NCI-H1092 (cell line): ENCODE measurements around the gene CCDC60.

Experiments
- DNase-seq: peaks from one replicate; lab custom pipeline; 2025; lab: John Stamatoyannopoulos, UW

CCDC60 gene

DNA sequence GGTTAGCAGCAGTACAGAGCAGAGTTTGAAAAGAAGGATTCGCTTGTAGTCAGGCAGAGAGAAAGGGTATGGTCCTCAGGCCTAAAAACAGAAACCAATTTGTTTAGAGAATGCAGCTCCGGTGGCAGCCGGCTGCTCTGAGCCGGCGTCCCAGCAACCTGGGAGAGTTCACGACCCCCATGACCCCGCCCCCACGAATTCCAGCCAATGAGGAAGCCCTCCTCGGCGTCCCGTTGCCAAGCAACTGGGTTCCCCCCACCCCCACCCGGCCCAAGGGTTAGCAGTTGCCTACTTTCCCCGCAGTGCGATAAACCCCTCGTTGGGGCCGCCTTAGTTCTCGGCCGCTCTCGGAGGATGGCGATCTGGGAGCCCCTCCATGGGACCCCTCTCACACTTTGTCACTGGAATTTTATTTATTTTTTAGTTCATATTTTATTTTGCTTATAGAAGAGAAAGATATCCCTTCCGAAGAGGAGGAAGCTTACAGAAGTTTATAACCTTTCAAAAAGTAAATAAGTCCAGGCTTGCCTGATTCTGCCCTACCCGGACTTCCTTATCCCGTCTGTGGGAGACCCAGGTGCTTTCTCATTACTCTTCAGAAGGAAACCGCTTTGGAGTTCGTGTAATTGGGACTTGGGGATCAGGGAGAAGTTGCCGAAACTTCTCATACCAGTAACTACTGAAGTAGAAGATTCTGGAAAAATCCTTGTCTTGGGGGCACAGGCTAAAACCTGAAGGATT lies at the start of gene CCDC60:
CCDC60 (plus strand) TSS at position 300 of the 741 bp plus-strand sequence. CDS start 448 bp downstream, outside the sequence.
- no peak for DNase-seq

- DNase-seq: no peak
These were observed 46.0 kb upstream of the CCDC60 start for GRCh38 chr12:119288576-119288975.

DNA sequence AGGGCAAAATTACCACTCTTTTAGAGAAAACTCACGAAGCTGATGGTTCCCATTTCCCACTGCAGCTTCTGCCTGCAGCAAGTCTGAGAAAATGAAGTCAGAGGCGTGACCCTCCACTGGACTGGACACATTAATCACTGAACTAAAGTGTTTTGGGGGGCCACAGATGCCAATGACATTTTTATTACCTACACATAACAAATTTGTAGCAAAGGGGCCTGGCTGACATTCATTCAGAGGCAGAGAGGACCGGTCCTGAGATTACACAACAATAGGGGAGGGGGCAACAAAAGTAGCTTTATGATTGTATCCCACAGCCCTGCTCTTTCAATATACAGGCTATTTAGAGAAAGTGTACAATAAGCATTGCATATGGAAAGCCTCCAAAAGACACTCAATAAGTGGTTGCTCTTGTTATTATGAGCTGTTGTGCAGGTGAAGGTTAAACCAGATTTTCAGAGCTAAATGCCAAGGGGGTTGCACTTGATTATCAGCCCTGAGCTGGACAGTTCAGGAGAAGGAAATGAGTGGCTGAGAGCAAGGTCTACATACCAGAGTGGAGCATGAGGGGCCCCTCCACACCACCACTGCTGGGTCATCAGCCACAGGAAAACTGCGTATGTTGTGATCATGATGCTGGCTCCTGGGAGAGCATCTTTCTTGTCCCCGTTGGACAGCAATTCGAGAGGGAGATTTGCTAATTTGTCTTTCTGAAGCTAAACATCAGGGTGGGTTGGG lies 41.5 kb upstream of the CCDC60 start:
- no peak for DNase-seq

GRCh38 chr12:119294211-119294610 lies 40.3 kb upstream of the CCDC60 start:
- DNase-seq: no peak

- DNase-seq: no peak
These were observed 38.0 kb upstream of the CCDC60 start for GRCh38 chr12:119296535-119296934.

GRCh38 chr12:119299130-119299529 lies 35.4 kb upstream of the CCDC60 start:
- DNase-seq: no peak

DNA sequence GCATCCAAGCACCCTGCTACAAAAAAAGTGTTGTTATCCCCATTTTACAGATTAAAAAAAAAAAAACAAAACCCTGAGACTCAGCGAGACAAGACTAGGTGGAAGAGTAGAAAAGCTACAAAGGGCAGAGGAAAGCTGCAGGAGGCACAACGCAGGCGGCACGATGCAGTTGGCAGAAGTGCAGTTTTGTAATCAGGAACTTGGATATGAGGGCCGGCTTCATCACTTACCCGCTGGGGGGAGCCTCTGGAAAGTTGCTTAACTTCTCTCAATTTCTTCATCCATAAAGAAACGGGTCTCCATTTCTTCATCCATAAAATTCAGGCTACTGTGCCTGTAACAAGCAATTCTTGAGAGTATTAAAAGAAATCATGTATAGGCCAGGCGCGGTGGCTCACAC lies 33.1 kb upstream of the CCDC60 start:
- no peak for DNase-seq

DNA sequence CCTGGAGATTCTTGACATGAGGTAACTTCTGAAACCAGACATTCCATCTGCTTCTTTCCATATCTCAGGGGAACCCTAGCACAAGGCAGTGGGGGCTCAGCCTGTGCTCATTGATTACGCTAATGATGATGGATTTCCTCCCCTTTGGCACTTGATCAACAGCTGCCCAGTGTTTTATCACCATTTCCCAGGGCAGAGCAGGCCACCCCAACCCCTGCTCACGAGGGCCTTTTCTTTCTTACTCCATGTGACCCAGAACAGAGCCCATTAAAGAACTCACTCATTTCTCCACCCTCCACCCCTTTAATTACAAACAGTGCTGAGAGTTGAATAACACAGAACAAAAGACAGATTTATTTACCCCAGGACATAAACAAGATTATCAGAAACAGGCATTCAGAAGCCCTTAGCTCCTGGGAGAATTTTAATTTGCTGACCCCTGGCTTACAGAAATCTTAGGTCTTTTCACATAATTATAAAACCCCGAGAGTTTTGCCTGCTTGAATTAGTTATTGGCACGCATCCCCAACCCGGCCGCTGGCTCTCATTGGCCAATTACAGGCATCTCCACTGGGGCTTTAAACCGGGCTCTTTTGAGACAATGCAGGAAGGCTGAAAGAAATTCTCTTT lies 32.0 kb upstream of the CCDC60 start:
- DNase-seq: no peak

DNA sequence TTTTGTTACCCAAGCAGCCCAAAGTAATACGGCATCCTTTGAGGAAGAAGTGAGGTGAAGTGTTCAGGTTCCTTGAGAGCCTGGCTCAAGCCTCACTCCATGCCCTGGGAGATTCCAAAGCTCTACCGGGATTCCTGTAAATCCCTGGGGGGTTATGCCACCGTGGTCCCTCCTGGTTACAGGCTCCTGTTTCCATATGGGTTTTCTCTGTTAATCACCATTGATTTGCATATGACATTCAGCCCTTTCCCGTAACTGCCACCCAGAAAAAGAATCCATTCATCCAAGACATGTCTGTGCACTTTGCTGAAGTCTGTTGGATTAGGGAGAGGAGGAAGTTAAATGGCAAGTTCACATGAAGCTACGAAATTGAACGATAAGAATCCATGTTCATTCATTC lies 27.9 kb upstream of the CCDC60 start:
- no peak for DNase-seq

DNA sequence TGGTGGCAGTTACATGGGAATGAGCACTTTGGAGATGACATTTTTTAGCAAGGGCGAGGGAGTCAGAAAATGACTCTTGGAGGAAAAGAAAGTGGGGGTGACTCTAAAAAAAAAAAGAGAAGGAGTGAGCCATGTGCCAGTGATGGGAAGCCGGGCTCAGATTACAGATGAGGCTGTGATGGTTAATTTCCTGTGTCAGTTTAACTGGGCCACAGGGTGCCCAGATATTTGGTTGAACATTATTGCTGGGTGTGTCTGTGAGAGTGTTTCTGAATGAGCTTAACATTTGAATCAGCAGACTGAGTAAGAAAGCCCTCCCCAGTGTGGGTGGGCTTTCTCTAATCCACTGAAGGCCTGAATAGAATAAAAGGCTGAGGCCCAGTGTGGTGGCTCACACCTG lies 26.8 kb upstream of the CCDC60 start:
- DNase-seq: no peak

DNA sequence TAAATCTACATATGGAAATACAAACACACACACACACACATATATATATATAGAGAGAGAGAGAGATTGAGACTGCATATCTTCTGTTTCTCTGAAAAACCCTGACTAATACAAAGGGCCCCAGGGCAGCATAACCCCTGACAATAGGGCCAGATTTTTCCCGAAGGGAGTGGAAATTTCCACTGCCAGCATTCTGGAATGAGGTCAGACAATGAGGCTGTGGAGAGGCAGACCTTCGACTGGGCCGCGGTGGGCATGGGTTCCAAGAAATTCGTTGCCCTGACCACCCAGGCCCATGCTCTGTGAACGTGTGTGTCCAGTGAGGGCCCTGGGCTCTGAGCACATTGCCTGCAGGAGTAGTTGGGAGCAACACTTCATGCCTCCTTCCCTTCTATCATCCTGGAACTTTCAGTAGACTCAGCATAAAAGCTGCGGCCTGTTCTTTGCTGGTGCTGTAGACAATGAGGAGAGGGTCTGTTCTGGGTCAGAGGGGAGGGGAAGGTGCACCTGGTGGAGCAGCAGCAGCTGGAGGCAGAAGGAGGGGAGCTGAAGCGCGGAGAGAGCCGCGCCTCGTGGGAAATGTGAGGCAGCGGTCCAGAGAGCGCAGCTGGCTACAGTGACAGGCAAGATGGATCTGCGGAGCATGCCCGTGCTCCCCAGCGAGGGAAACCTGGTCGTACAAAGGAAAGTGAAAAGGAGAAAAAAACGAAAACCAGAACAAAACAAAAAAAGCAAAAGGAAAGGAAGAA lies 25.6 kb upstream of the CCDC60 start:
- peak; percentile 46 for DNase-seq

- DNase-seq: no peak
These were observed 22.7 kb upstream of the CCDC60 start for GRCh38 chr12:119311878-119312277.

GRCh38 chr12:119312904-119313303 lies 21.6 kb upstream of the CCDC60 start:
- no peak for DNase-seq

DNA sequence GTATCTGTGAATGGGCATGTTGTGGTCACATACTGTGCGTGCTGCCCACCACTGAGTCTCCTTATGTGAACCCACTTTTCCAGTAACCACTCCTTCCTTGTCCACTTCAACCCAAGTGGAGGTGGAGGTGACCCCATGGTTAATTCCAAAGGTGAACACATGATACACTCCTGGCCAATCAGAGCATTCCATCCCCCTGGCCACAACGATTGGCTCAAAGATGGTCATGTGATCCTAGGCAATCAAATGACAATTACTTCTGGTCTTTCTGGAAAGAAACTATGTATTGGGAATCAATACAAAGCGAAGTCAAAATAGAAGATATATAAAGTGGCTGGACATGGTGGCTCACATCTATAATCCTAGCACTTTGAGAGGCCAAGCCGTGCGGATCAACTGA lies 20.2 kb upstream of the CCDC60 start:
- DNase-seq: no peak

DNA sequence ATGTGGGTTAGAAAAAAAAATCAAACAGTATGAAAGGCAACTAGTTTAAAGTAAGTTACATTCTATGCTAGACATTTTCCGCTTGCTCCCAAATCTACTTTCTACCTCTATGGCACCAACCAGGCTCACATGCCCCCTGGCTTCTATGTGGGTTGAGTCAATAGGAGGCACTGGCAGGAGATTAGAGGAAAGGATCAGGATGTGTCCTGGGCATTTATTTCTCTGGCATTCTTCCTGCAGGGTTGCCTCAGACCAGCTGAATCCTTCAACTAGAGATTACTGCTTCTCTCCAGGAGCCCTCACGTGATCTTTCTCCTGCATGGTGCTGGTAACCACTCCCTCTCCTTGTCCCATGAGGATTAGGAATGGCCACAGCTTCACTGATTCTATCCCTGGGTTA lies 14.9 kb upstream of the CCDC60 start:
- no peak for DNase-seq

DNA sequence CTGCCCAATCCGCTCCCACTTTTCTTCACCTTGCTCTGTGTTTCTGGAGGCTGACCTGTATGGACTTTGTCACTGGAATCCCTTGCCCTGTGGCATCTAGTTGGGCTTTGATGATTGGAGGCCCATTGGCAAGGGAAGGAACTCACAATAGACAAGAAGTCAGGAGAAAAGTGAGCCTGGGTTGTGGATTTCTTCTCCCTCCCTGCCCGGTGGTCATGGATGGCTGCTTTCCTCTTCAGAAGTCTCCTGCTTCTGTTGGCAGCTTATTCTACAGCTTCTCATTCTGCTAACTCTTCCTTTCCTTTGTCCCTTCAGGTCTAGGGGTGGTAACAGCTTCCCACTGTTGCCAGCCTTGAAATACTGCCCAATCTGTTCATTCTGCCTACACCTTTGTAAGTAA lies 13.9 kb upstream of the CCDC60 start:
- no peak for DNase-seq

DNA sequence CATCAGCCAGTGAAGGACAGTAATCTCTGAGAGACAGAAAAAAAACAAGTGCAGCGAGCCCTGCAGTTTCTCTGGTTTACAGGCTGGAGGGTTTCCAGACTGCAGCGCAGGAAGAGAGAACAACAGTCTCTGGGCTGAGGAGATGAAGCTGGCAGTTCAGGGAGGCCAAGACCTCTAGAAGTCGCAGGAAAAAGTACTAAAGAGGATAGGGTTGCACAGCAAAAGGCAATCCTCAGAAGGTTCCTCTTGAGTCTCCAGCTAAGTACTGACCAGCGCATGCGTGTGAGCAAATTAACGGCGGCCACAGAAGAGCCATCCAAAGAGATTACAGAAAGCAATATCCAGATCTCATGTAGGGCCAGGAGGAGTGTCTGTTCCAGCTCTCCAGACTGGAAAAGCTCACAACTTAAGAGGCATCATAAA lies 12.2 kb upstream of the CCDC60 start:
- DNase-seq: no peak

DNA sequence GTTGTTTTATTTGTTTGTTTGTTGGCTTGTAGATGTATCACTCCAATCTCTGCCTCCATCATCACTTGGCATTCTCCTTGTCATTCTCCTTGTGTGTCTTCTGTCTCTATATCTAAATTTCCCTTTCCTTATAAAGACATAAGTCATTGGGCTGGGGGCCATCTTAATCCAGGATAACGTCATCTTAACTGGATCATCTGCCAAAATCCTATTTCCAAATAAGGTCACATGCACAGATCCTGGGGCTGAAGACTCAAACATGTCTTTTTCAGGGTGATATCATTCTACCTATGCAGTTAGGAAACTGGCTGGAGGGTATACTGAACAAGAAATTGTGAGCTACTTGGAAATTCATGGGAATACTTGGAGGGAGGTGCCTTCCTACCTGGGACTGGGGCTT lies 8.7 kb upstream of the CCDC60 start:
- no peak for DNase-seq

DNA sequence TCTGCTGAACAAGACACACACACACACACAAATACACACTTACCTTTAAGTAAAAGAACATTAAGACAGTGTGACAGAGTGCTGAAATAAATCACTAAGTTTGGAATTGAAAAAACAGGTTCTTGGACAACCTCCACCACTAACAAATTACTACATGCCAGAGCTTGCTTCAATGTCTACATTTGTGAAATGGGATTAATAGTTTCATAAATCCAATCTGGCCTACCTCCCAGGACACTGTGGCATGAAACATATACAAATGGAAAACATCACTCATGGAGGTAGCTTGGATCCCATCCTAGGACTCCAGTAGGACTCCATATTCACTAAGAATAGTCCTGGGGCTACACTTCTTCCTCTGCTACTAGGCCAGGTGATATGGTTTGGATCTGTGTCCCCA lies 8.2 kb upstream of the CCDC60 start:
- no peak for DNase-seq

DNA sequence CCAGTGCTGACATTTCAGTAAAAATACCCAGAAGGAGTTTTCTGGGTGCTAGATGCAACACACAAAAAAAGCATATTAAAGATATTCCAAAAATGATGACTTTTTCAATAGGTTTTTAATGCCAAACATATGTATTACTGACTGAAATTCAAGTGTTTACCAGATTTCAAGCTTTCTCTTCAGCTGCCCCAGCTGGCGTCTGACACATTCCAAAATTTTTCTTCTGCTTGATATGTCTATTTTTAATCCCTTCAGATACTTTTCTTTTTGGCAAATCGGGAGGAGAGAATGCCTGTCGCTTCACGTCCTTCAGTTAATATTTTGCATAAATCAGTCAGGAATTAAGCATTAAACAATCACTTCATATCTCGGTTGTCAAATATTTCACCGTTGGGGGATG lies 7.1 kb upstream of the CCDC60 start:
- no peak for DNase-seq

DNA sequence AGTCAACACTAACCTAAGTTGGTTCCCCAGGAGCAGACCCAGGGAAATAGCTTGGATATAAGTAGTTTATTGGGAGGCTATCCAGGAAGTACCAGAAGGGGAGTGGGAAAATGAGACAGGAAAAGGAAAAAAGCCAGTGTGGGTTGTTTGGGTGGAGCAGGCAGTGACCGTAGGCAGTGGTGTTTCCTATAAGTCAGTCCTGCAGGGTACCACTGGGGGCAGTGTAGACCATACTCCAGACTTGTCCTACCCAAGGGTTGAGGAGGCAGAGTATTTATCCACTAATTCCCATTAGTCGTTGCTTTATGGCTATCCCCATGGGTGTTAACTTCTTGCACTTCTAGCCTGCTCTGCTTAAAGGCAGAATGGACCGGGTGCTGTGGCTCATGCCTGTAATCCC lies 6.4 kb upstream of the CCDC60 start:
- DNase-seq: no peak

GRCh38 chr12:119338593-119339363 lies 4.2 kb downstream of the CCDC60 start:
- DNase-seq: no peak
